LNCAP (cell line): ENCODE results near the gene MAST4.

Source experiments
- CTCF ChIP-seq: fragments of 450-650 bp; IDR thresholded peaks from 2 replicates; pipeline ENCODE4 v1.5.1; 2017; ENCODE audit warnings: mild to moderate bottlenecking

The MAST4 gene

GRCh38 chr5:67051164-67051563, 455.0 kb downstream of the MAST4 start:
- no peak for TF ChIP-seq CTCF

GRCh38 chr5:67052034-67052433, 455.8 kb downstream of the MAST4 start:
- no peak for TF ChIP-seq CTCF

- no peak for TF ChIP-seq CTCF
Observed at GRCh38 chr5:67053229-67053628, 457.0 kb downstream of the MAST4 start.

- TF ChIP-seq CTCF: no peak
Observed at GRCh38 chr5:67058998-67059743, 463.0 kb downstream of the MAST4 start.

GRCh38 chr5:67059744-67060490, 463.7 kb downstream of the MAST4 start:
- no peak for TF ChIP-seq CTCF

- TF ChIP-seq CTCF: no peak
Observed at GRCh38 chr5:67061511-67061910, 465.3 kb downstream of the MAST4 start.

- TF ChIP-seq CTCF: no peak
Observed at GRCh38 chr5:67063055-67063454, 466.9 kb downstream of the MAST4 start.
